GM21447 (cell line): ENCODE results near the gene PDIA6.
A peak's percentile ranks its signal among the peaks of the same experiment; 100 is the strongest.

Experiments
- ATAC-seq: cut with Tn5 transposase; IDR thresholded peaks from one replicate; pipeline ENCODE4 v1.9.1; 2021; ENCODE audit not compliant: unreplicated experiment

Gene PDIA6

GRCh38 chr2:10812362-10813162 lies at the start of gene PDIA6:
Gene PDIA6 (minus strand): TSS chr2:10812785. CDS start chr2:10812696, 89 bp downstream.
- peak; percentile 76 for ATAC-seq

GRCh38 chr2:10862330-10862729 lies 49.7 kb upstream of the PDIA6 start:
- ATAC-seq: no peak

GRCh38 chr2:10861765-10862164 lies 49.2 kb upstream of the PDIA6 start:
- no peak for ATAC-seq

GRCh38 chr2:10860814-10861325 lies 48.3 kb upstream of the PDIA6 start:
- no peak for ATAC-seq

- ATAC-seq: no peak
Observed at GRCh38 chr2:10860081-10860813, 47.7 kb upstream of the PDIA6 start.

GRCh38 chr2:10859278-10859677 lies 46.7 kb upstream of the PDIA6 start:
- ATAC-seq: no peak

- ATAC-seq: no peak
Observed at GRCh38 chr2:10848541-10848940, 36.0 kb upstream of the PDIA6 start.

- no peak for ATAC-seq
Observed at GRCh38 chr2:10847008-10847407, 34.4 kb upstream of the PDIA6 start.

- no peak for ATAC-seq
Observed at GRCh38 chr2:10846110-10846861, 33.7 kb upstream of the PDIA6 start.

- no peak for ATAC-seq
Observed at GRCh38 chr2:10845640-10846039, 33.1 kb upstream of the PDIA6 start.

GRCh38 chr2:10844097-10844496 lies 31.5 kb upstream of the PDIA6 start:
- ATAC-seq: no peak

GRCh38 chr2:10842506-10842905 lies 29.9 kb upstream of the PDIA6 start:
- no peak for ATAC-seq

- ATAC-seq: no peak
Observed at GRCh38 chr2:10841547-10842219, 29.1 kb upstream of the PDIA6 start.

- no peak for ATAC-seq
Observed at GRCh38 chr2:10839813-10840212, 27.2 kb upstream of the PDIA6 start.

- no peak for ATAC-seq
Observed at GRCh38 chr2:10838734-10839133, 26.1 kb upstream of the PDIA6 start.

- no peak for ATAC-seq
Observed at GRCh38 chr2:10837298-10838266, 25.0 kb upstream of the PDIA6 start.

GRCh38 chr2:10835052-10835970 lies 22.7 kb upstream of the PDIA6 start:
- ATAC-seq: peak; percentile 50

GRCh38 chr2:10834068-10834655 lies 21.6 kb upstream of the PDIA6 start:
- no peak for ATAC-seq
